Frontal cortex (tissue), 4 donors: Measurements from ENCODE around the gene EOLA1. TPM values are rescaled to one million over a fixed set of nuclear protein-coding genes. Genes with fewer than 3 reads are reported as not detected.
"Not testable (repeated sequence)": the region's sequence is repeated elsewhere in the genome, so short reads cannot be mapped to it uniquely, and the experiment has no call there.

Source experiments
- DNase-seq, 2 donors: peaks; one replicate each; pipeline ENCODE4 v3.0.0; 2012; ENCODE audit warnings: low spot score in 2 of 2
- FAIRE-seq: peaks from 2 replicates; lab custom pipeline; 2012; peaks lifted over from hg19 to GRCh38; lab: Jason Lieb, UNC
- total RNA-seq: library from RNA; depleted of rRNA; stranded (reverse); fragments of >200 nt; gene quantifications from one replicate; pipeline ENCODE4 v1.2.3, GENCODE V29; 2014
- donor health status: control.
- donor health status: control.
- donor health status: control.

EOLA1 gene
- total RNA-seq, 1 donor from 2014 or later: 15.1 TPM

GRCh38 chrX:149512225-149512885, 28.5 kb upstream of the EOLA1 start:
- FAIRE-seq (no peak), DNase-seq (peak in 1 of 2 donors; percentile 25)

GRCh38 chrX:149513825-149514428, 26.9 kb upstream of the EOLA1 start:
- no peak for FAIRE-seq
- no peak for DNase-seq

- DNase-seq (no peak), FAIRE-seq (no peak)
These were observed 24.7 kb upstream of the EOLA1 start for GRCh38 chrX:149515954-149516602.

- DNase-seq (no peak), FAIRE-seq (no peak)
These were observed 24.2 kb upstream of the EOLA1 start for GRCh38 chrX:149516604-149517003.

GRCh38 chrX:149517308-149517707, 23.5 kb upstream of the EOLA1 start:
- FAIRE-seq (no peak), DNase-seq (no peak)

- FAIRE-seq (no peak), DNase-seq (no peak)
These were observed 22.6 kb upstream of the EOLA1 start for GRCh38 chrX:149518236-149518635.

DNA sequence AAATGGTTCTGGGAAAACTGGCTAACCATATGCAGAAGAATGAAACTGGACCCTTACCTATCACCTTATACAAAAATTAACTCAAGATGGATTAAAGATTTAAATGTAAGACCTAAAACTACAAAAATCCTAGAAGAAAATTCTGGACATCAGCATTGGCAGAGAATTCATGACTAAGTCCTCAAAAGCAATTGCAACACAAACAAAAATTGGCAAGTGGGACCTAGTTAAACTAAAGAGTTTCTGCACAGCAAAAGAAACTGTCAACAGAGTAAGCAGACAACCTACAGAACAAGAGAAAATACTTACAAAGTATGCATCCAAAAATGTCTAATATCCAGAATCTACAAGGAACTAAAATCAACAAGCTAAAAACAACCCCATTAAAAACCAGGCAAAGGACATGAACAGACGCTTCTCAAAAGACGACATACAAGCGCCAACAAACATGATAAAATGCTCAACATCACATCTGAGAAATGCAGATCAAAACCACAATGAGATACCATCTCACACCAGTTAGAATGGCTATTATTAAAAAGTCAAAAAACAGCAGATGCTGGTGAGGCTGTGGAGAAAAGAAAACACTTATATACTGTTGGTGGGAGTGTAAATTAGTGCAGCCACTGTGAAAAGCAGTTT, 20.1 kb upstream of the EOLA1 start:
- not testable (repeated sequence) for FAIRE-seq, DNase-seq

- no peak for FAIRE-seq
- no peak for DNase-seq
These were observed 19.4 kb upstream of the EOLA1 start for GRCh38 chrX:149521438-149521837.

- FAIRE-seq (no peak), DNase-seq (no peak)
These were observed 17.9 kb upstream of the EOLA1 start for GRCh38 chrX:149522916-149523315.

- DNase-seq, FAIRE-seq: not testable (repeated sequence)
These were observed 15.4 kb upstream of the EOLA1 start for GRCh38 chrX:149525389-149525788.

DNA sequence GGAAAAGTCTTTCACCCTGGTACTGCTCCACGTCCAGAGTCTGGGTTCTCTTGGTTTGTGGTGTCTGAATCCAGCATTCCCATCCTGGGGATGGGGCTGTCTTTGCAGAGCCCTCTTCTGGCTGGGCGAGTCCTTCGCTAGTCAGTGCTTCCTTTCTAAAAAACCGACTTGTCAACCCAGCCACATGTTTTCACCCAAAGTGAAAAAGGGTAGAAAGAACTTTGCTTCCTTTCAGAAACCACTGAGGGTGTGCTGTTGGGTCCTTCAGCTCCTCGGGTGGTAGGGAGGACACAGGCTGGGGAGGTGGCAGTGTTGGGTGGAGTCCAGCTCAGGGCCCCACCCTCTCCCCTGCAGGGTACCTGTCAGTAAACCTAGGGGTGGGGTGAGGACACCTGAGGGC, 14.9 kb upstream of the EOLA1 start:
- not testable (repeated sequence) for FAIRE-seq, DNase-seq

GRCh38 chrX:149526318-149527033, 14.3 kb upstream of the EOLA1 start:
- not testable (repeated sequence) for DNase-seq, FAIRE-seq

- DNase-seq (no peak), FAIRE-seq (no peak)
These were observed 13.1 kb upstream of the EOLA1 start for GRCh38 chrX:149527705-149528104.

DNA sequence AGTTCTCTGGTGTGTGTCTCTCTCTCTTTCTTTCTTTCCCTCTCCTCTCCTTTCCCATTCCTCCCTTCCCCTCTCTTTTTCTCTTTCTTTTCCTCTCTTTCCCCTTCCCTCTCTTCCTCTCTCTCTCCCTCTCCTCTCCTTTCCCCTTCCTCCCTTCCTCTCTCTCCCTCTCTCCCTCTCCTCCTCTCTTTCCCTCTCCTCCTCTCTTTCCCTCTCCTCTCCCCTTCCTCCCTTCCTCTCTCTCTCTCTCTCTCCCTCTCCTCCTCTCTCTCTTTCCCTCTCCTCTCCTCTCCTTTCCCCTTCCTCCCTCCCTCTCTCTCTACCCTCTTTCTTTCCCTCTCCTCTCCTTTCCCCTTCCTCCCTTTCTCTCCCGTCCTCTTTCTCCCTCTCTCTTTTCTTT, 12.4 kb upstream of the EOLA1 start:
- DNase-seq (no peak), FAIRE-seq (no peak)

GRCh38 chrX:149531599-149531998, 9.2 kb upstream of the EOLA1 start:
- DNase-seq: no peak
- no peak for FAIRE-seq

- not testable (repeated sequence) for FAIRE-seq, DNase-seq
These were observed 7.9 kb upstream of the EOLA1 start for GRCh38 chrX:149532868-149533267.

DNA sequence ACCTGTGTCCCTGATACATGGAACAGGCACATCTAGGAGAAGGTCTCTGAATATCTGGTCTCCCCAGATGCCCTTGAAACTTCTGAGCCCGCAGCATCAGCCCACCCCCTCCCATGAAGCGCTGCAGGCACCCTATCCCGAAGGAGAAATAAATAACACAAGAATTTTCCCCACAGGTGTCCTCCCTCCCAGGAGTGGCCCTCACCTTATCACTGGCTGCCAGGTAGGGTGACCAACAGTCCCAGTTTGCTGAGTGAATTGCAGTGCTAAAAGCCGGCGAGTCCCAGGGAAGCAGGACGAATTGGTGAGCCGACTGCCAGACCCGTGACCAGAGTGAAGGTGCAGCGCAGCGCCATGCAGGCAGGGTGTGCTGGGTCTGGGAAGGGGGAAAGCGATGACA, 6.8 kb upstream of the EOLA1 start:
- DNase-seq, FAIRE-seq: not testable (repeated sequence)

- not testable (repeated sequence) for DNase-seq, FAIRE-seq
These were observed 5.7 kb upstream of the EOLA1 start for GRCh38 chrX:149534926-149535602.

GRCh38 chrX:149537474-149537873, 3.3 kb upstream of the EOLA1 start:
- FAIRE-seq: not testable (repeated sequence)

More at GRCh38 chrX:149537474-149537873, 3.3 kb upstream of the EOLA1 start:
- DNase-seq: not testable (repeated sequence)
